Nephron (organoid): ENCODE data around the gene IFI44.

Experiments used
- H3K27ac Mint-ChIP-seq, 3 experiments: 2 replicates each; pipeline ENCODE4 v1.8.0; 2020; ENCODE audit warnings: mixed read lengths in 3 of 3, mild to moderate bottlenecking in 2 of 3, moderate library complexity in 1 of 3
- H3K27me3 Mint-ChIP-seq: 2 replicates; pipeline ENCODE4 v1.8.0; 2021; ENCODE audit warnings: low read depth, mild to moderate bottlenecking, moderate library complexity, mixed read lengths
- H3K36me3 Mint-ChIP-seq: 2 replicates; pipeline ENCODE4 v1.8.0; 2020; ENCODE audit warnings: low read depth, mixed read lengths
- H3K4me1 Mint-ChIP-seq: 2 replicates; pipeline ENCODE4 v1.8.0; 2020; ENCODE audit warnings: mixed read lengths
- H3K4me3 Mint-ChIP-seq, 3 experiments: 2 replicates each; pipeline ENCODE4 v1.8.0; 2020; ENCODE audit warnings: mild to moderate bottlenecking in 3 of 3, mixed read lengths in 3 of 3, moderate library complexity in 2 of 3
- H3K9me3 Mint-ChIP-seq: 2 replicates; pipeline ENCODE4 v1.8.0; 2020; ENCODE audit warnings: mixed read lengths
- CTCF ChIP-seq, 3 experiments: fragments of 200-600 bp; sonication (generic); IDR thresholded peaks; one replicate each; pipeline ENCODE4 v1.5.0; 2021; ENCODE audit warnings: antibody characterized with exemption in 3 of 3; ENCODE audit not compliant: unreplicated experiment in 3 of 3

Gene IFI44

GRCh38 chr1:78678324-78678723 lies 28.7 kb downstream of the IFI44 start:
- H3K27me3 Mint-ChIP-seq: no peaks in the 10 kb centered on the region
- H3K27ac Mint-ChIP-seq: no peak overlapping the region
- H3K4me3 Mint-ChIP-seq: no peak overlapping the region
- TF ChIP-seq CTCF (IDR thresholded peaks at IDR 0.05; ENCODE audit: unreplicated experiment in 3 of 3): no peak
- H3K4me1 Mint-ChIP-seq: no peaks in the 10 kb centered on the region
- no peaks in the 10 kb centered on the region for H3K9me3 Mint-ChIP-seq
- H3K36me3 Mint-ChIP-seq: no peaks in the 10 kb centered on the region

GRCh38 chr1:78681265-78681664 lies 31.6 kb downstream of the IFI44 start:
- H3K4me1 Mint-ChIP-seq: no peaks in the 10 kb centered on the region
- no peak overlapping the region for H3K4me3 Mint-ChIP-seq
- H3K36me3 Mint-ChIP-seq: no peaks in the 10 kb centered on the region
- H3K9me3 Mint-ChIP-seq: no peaks in the 10 kb centered on the region
- no peaks in the 10 kb centered on the region for H3K27me3 Mint-ChIP-seq
- TF ChIP-seq CTCF (IDR thresholded peaks at IDR 0.05; ENCODE audit: unreplicated experiment in 3 of 3): no peak
- H3K27ac Mint-ChIP-seq: no peak overlapping the region

- Mint-ChIP-seq H3K27ac (no peak overlapping the region), H3K4me1 (no peaks in the 10 kb centered on the region), H3K36me3 (no peaks in the 10 kb centered on the region), H3K27me3 (no peaks in the 10 kb centered on the region), H3K9me3 (no peaks in the 10 kb centered on the region), H3K4me3 (no peak overlapping the region)
- TF ChIP-seq CTCF (IDR thresholded peaks at IDR 0.05; ENCODE audit: unreplicated experiment in 3 of 3): no peak
Measured at GRCh38 chr1:78682496-78682895, 32.9 kb downstream of the IFI44 start.

GRCh38 chr1:78683079-78683478 lies 33.4 kb downstream of the IFI44 start:
- no peak for TF ChIP-seq CTCF (IDR thresholded peaks at IDR 0.05; ENCODE audit: unreplicated experiment in 3 of 3)
- no peak overlapping the region for H3K27ac Mint-ChIP-seq
- no peak overlapping the region for H3K4me3 Mint-ChIP-seq
- no peaks in the 10 kb centered on the region for H3K27me3 Mint-ChIP-seq
- no peaks in the 10 kb centered on the region for H3K36me3 Mint-ChIP-seq
- no peaks in the 10 kb centered on the region for H3K9me3 Mint-ChIP-seq
- H3K4me1 Mint-ChIP-seq: no peaks in the 10 kb centered on the region

- no peaks in the 10 kb centered on the region for H3K9me3 Mint-ChIP-seq
- H3K27me3 Mint-ChIP-seq: no peaks in the 10 kb centered on the region
- no peaks in the 10 kb centered on the region for H3K4me1 Mint-ChIP-seq
- no peak overlapping the region for H3K4me3 Mint-ChIP-seq
- no peak for TF ChIP-seq CTCF (IDR thresholded peaks at IDR 0.05; ENCODE audit: unreplicated experiment in 3 of 3)
- H3K27ac Mint-ChIP-seq: no peak overlapping the region
- H3K36me3 Mint-ChIP-seq: no peaks in the 10 kb centered on the region
Measured at GRCh38 chr1:78687315-78687714, 37.7 kb downstream of the IFI44 start.

GRCh38 chr1:78687914-78688313 lies 38.3 kb downstream of the IFI44 start:
- Mint-ChIP-seq H3K9me3 (no peaks in the 10 kb centered on the region), H3K36me3 (no peaks in the 10 kb centered on the region), H3K4me1 (no peaks in the 10 kb centered on the region), H3K4me3 (no peak overlapping the region), H3K27ac (no peak overlapping the region), H3K27me3 (no peaks in the 10 kb centered on the region)
- no peak for TF ChIP-seq CTCF (IDR thresholded peaks at IDR 0.05; ENCODE audit: unreplicated experiment in 3 of 3)
